GM12801 (cell line): Measurements from ENCODE around the gene GPC5.

ENCODE experiments used
- CTCF ChIP-seq: IDR thresholded peaks from one replicate; pipeline ENCODE4 v1.5.1; 2011; ENCODE audit warnings: control low read depth; ENCODE audit not compliant: insufficient read length; ENCODE audit errors: extremely low read depth

The GPC5 gene

GRCh38 chr13:92538164-92538563, 1139.7 kb downstream of the GPC5 start:
- TF ChIP-seq CTCF = no peak

GRCh38 chr13:92547266-92547665, 1148.8 kb downstream of the GPC5 start:
- no peak for TF ChIP-seq CTCF

DNA sequence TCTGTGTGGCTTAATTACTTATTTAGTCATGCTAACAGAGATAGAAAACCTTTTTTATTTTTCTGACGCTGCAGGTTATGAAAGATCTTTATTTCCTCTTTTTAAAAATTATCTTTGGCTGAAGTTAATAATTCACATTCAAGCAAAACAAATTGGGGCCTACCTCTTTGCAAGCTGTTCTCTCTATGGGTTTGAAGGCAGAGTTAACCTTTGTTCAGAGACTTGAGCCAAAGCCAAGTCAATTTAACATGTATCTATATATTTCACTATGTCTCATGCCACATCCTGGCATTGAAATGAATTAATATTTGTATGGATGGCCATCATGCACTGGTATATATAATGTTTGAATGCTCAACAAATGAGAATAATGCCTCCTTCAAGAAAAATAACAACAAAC, 1150.9 kb downstream of the GPC5 start:
- no peak for TF ChIP-seq CTCF

GRCh38 chr13:92553470-92554114, 1155.2 kb downstream of the GPC5 start:
- no peak for TF ChIP-seq CTCF

GRCh38 chr13:92560883-92561282, 1162.5 kb downstream of the GPC5 start:
- no peak for TF ChIP-seq CTCF

DNA sequence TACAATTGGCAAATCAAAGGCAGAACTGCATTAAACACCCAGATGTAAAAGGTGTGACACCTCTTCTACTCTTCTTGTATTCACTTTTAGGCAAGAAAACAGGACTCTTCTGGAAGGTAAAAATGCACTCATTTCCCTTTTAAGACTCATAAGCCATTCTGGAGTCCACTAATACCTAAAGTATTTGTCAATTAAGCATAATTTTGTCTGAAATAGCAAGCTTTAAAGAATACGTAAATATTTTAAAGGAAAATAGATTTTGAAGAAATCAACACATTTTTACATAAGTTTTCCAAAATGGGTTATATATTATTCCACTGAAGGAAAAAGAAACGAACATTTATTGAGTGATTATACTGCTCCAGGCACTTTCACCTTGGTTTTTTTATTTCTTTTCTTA, 1166.5 kb downstream of the GPC5 start:
- no peak for TF ChIP-seq CTCF

DNA sequence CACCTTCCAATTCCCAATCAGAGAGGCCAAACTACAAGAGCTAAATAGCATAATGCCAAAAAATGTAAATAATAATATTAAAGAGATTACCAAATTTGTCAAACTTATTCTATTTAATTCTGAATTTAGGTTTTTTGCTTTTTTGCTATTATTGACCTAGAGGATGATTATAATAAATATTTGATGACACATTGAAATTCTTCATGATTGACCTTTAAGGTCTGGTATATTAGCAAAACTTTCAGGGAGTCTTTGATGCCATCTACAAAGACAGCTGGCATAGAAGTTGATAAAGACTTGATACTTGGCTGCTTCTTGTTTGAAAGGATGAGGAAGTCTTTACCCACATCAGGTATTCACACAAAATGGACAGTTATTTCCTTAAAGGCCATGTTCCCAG, 1168.3 kb downstream of the GPC5 start:
- TF ChIP-seq CTCF = no peak

- no peak for TF ChIP-seq CTCF
Measured at GRCh38 chr13:92572190-92572589, 1173.8 kb downstream of the GPC5 start.
